Nephron (organoid): ENCODE data around the gene RERE.

Experiments
- H3K27ac Mint-ChIP-seq, 3 experiments: 2 replicates each; pipeline ENCODE4 v1.8.0; 2020; ENCODE audit warnings: mixed read lengths in 3 of 3, mild to moderate bottlenecking in 2 of 3, moderate library complexity in 1 of 3
- H3K27me3 Mint-ChIP-seq: 2 replicates; pipeline ENCODE4 v1.8.0; 2021; ENCODE audit warnings: low read depth, mild to moderate bottlenecking, moderate library complexity, mixed read lengths
- H3K36me3 Mint-ChIP-seq: 2 replicates; pipeline ENCODE4 v1.8.0; 2020; ENCODE audit warnings: low read depth, mixed read lengths
- H3K4me1 Mint-ChIP-seq: 2 replicates; pipeline ENCODE4 v1.8.0; 2020; ENCODE audit warnings: mixed read lengths
- H3K4me3 Mint-ChIP-seq, 3 experiments: 2 replicates each; pipeline ENCODE4 v1.8.0; 2020; ENCODE audit warnings: mild to moderate bottlenecking in 3 of 3, mixed read lengths in 3 of 3, moderate library complexity in 2 of 3
- H3K9me3 Mint-ChIP-seq: 2 replicates; pipeline ENCODE4 v1.8.0; 2020; ENCODE audit warnings: mixed read lengths
- CTCF ChIP-seq, 3 experiments: fragments of 200-600 bp; sonication (generic); IDR thresholded peaks; one replicate each; pipeline ENCODE4 v1.5.0; 2021; ENCODE audit warnings: antibody characterized with exemption in 3 of 3; ENCODE audit not compliant: unreplicated experiment in 3 of 3

The RERE gene

DNA sequence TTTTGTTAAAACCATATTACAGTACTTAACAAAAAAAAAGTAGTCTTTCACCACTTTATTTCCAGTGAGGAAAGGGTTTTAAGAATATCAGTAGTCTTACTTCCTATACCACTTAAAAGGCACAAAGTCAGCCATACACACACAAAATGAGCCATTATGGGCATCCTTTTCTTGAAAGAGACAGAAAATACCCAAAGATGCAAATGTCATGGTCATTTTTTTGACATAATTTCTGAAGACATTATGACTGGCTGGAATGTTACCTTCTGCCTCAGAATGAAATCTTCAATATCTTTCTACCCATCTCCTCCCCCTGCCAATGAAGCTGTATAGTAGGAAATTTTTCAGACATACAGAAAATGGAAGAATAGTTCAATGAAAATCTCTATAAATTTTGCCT, 261.9 kb downstream of the RERE start:
- H3K27me3 Mint-ChIP-seq, result no peaks in the 10 kb centered on the region
- peaks cover 43% of the 10 kb centered on the region for H3K36me3 Mint-ChIP-seq
- peak overlapping the region in 1 of 3 experiments; percentile 27 for H3K27ac Mint-ChIP-seq
- no peak for TF ChIP-seq CTCF (IDR thresholded peaks at IDR 0.05; ENCODE audit: unreplicated experiment in 3 of 3)
- no peak overlapping the region for H3K4me3 Mint-ChIP-seq
- H3K4me1 Mint-ChIP-seq, result peaks cover 25% of the 10 kb centered on the region
- H3K9me3 Mint-ChIP-seq, result no peaks in the 10 kb centered on the region

GRCh38 chr1:8554956-8555534, 262.4 kb downstream of the RERE start:
- Mint-ChIP-seq H3K9me3 (no peaks in the 10 kb centered on the region), H3K4me1 (peaks cover 27% of the 10 kb centered on the region), H3K36me3 (peaks cover 43% of the 10 kb centered on the region), H3K27me3 (no peaks in the 10 kb centered on the region), H3K27ac (no peak overlapping the region), H3K4me3 (no peak overlapping the region)
- TF ChIP-seq CTCF (IDR thresholded peaks at IDR 0.05; ENCODE audit: unreplicated experiment in 3 of 3), result no peak

GRCh38 chr1:8552820-8553397, 264.5 kb downstream of the RERE start:
- Mint-ChIP-seq H3K4me3 (peak overlapping the region in 1 of 3 experiments; percentile 32), H3K36me3 (peaks cover 55% of the 10 kb centered on the region), H3K27ac (peak overlapping the region; percentile 8 to 75 (median 27)), H3K9me3 (no peaks in the 10 kb centered on the region), H3K4me1 (peaks cover 31% of the 10 kb centered on the region), H3K27me3 (no peaks in the 10 kb centered on the region)
- no peak for TF ChIP-seq CTCF (IDR thresholded peaks at IDR 0.05; ENCODE audit: unreplicated experiment in 3 of 3)

DNA sequence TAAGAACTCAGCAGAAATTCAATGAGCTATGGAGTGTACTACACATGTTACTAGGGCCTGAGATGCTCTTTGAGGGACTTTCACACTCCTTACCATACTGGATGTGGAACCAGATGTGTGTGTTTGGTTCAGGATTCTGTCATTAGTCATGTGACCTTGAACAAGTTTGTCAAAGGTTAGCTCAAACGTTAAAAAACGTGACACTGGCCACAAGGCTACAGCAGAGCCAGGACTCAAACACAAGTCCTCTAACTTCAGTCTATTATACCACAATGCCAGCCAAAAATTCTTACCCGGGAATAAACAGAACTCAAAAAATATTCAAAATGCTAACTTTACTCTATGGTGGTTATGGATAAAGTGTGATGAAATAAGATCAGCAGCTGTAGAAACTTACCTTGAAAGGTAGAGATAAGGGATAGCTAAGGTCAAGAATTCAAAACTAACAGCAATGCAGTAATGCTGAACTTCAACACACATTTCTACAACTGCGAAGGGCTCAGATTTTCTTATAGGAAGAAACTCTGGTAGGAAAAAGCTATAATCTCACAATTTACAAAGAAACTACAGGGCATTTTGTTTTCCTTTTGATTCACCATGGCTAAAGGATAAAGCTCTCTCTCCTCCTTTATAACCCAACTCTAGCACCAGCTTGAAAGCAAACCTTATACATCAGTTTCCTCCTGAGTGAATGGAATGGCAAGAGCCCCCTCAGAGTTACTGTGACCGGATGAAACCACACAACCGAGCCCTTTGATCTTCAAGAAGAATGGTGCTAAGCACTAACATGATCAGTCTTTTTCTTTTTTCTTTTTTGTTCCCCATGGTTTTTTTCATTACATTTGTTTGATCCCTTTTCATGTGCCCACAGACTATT, 265.6 kb downstream of the RERE start:
- TF ChIP-seq CTCF (IDR thresholded peaks at IDR 0.05; ENCODE audit: unreplicated experiment in 3 of 3), result no peak
- Mint-ChIP-seq H3K4me1 (peaks cover 31% of the 10 kb centered on the region), H3K36me3 (peaks cover 59% of the 10 kb centered on the region), H3K9me3 (no peaks in the 10 kb centered on the region), H3K27me3 (no peaks in the 10 kb centered on the region), H3K27ac (peak overlapping the region; percentile 8 to 55 (median 48)), H3K4me3 (no peak overlapping the region)

GRCh38 chr1:8551057-8551456, 266.4 kb downstream of the RERE start:
- peak overlapping the region; percentile 8 to 55 (median 48) for H3K27ac Mint-ChIP-seq
- H3K36me3 Mint-ChIP-seq, result peaks cover 60% of the 10 kb centered on the region
- no peak for TF ChIP-seq CTCF (IDR thresholded peaks at IDR 0.05; ENCODE audit: unreplicated experiment in 3 of 3)
- peaks cover 31% of the 10 kb centered on the region for H3K4me1 Mint-ChIP-seq
- H3K9me3 Mint-ChIP-seq, result no peaks in the 10 kb centered on the region
- H3K27me3 Mint-ChIP-seq, result no peaks in the 10 kb centered on the region
- no peak overlapping the region for H3K4me3 Mint-ChIP-seq
